ENCODE measurements around the gene FAT1. TPM values are rescaled to one million over a fixed set of nuclear protein-coding genes. Genes with fewer than 3 reads are reported as not detected.

Gene FAT1
- total RNA-seq, 4 donors from 2014 or later = 73.1 to 95.6 (median 76.5) TPM

DNA sequence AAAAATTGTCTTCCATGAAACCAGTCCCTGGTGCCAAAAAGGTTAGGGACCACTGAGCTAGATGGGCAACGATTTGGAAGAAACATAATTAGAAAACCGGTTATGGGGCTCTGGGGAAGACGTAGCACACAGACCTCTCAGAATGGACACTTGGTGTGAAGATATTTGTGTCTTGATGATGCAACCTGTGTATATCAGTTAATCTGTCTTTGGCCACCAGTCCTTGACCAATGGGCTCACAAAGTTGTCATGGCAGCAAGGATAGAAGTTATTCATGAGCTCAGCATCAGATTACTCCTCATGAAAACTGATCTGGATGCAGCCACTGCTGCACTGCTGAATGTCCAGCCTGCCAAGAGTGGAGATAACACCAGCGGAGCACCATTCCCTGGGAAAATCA is 181.9 kb downstream of the FAT1 start:
- Histone ChIP-seq H3K4me1 (no peaks in the 10 kb centered on the region), H3K36me3 (no peaks in the 10 kb centered on the region), H3K27me3 (no peaks in the 10 kb centered on the region), H3K9me3 (no peaks in the 10 kb centered on the region), H3K27ac (no peak overlapping the region), H3K4me3 (replicated peaks in 1 of 3) (no peak overlapping the region)
- no peak for DNase-seq
- intact Hi-C loops (cut with DNase I) = no loop called here
- TF ChIP-seq POLR2A (IDR thresholded peaks at IDR 0.05) (no peak), CTCF (IDR thresholded peaks at IDR 0.05) (no peak)
- 84 to 88% methylated on average over 4 of the region's 4 CpGs for WGBS, 2 donors

- intact Hi-C loops (cut with DNase I) = no loop called here
- Histone ChIP-seq H3K9me3 (no peaks in the 10 kb centered on the region), H3K27me3 (no peaks in the 10 kb centered on the region), H3K36me3 (no peaks in the 10 kb centered on the region), H3K4me1 (no peaks in the 10 kb centered on the region), H3K27ac (no peak overlapping the region), H3K4me3 (replicated peaks in 1 of 3) (no peak overlapping the region)
- no peak for TF ChIP-seq CTCF (IDR thresholded peaks at IDR 0.05)
- TF ChIP-seq POLR2A (IDR thresholded peaks at IDR 0.05) = no peak
- WGBS, 2 donors = 81 to 84% methylated on average over 19 of the region's 19 CpGs
- no peak for DNase-seq
These were observed 185.7 kb downstream of the FAT1 start for GRCh38 chr4:186537843-186538521.

Other genes starting within 250 kb of the FAT1 start
- gene MTNR1A, start 168.3 kb downstream of the FAT1 start, total RNA-seq = not detected

All from thyroid gland (tissue), 4 donors.